Activated CD8-positive, alpha-beta memory T cell treated with anti-CD3 and anti-CD28 coated beads, Interleukin-2, amount 50 U/mL, for 1 hour (primary cell): Measurements from ENCODE around the gene SH3RF2.
"Not testable (repeated sequence)": the region's sequence is repeated elsewhere in the genome, so short reads cannot be mapped to it uniquely, and the experiment has no call there.

Experiments used
- DNase-seq: peaks from one replicate; pipeline ENCODE4 v3.0.0-alpha.2; 2020; ENCODE audit errors: extremely low read depth

Gene SH3RF2

DNA sequence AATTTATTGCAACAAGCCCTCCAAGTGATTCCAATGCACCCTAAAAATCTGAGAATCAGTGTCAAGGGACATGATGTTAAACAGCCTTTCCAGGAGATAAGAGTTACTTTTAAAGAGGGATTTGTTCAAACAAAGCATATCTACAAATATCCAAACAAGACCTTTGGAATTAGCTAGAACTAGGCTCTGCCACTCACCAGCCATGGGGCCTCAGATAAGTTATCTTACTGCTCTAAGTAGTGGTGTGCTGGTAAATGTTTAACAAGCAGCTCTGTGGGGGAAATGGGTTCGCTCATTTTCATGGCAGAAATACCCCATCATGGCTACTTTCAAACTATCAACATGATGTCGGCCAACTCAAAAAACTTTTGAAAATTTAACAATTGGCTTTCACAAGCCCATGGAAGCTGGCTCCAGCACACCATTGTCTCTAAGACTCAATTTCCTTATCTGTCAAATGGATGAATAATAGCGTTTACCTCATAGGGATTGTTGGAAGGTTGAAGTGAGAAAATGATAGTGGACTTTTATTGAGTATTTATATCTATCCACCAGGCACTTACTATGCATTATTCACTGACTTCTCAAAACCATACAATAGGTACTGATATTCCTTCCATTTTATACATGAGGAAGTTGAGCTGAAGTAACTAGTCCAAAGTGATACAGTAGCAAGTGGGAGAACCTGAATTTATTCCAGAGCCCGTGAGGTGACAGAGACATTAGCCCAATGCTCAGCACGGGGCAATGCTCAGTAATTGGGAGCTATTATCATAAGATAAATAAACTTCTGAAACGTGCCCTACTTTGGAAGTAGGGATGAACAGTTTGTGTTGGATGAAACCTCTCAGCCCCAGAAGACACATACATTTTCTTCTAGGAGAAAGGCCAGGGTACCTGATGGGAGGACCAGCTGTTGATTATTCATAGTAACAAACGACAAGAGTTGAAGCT is 43.2 kb downstream of the SH3RF2 start:
- no peak for DNase-seq

DNA sequence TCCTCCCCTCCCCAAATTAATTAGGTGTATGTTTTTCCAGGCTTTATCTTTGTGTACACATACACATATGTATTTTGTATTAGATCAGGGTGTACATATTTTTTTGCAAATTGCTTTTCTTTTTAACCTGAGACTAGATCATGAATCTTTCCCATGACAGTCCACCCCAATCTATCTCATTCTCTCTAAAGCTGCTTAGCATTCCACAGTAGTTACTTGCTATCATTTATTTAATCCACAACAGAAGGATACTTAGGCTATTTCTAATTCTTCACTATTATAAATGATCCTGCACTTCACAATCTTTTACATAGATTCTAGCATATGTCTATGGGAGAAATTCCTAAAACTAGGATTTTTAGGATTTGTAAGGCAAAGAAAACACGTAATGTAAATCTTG is 43.9 kb downstream of the SH3RF2 start:
- DNase-seq, result no peak

DNA sequence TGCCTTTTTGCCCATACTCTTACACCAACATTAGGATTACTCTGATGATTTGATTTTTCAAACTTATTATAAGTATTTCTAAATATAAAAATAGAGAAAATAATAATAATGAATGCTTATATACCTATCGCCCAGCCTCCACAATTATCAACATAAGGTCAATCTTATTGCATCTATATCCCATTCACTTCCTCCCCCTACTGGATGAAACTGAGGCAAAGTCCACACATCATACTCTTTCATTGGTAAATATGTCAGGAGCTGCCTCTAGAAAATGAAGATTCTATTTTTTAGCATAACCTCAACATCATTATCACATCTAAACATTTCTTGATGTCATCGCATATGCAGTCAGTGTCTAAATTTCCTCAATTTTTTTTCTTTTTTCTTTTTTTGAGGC is 44.3 kb downstream of the SH3RF2 start:
- no peak for DNase-seq

DNA sequence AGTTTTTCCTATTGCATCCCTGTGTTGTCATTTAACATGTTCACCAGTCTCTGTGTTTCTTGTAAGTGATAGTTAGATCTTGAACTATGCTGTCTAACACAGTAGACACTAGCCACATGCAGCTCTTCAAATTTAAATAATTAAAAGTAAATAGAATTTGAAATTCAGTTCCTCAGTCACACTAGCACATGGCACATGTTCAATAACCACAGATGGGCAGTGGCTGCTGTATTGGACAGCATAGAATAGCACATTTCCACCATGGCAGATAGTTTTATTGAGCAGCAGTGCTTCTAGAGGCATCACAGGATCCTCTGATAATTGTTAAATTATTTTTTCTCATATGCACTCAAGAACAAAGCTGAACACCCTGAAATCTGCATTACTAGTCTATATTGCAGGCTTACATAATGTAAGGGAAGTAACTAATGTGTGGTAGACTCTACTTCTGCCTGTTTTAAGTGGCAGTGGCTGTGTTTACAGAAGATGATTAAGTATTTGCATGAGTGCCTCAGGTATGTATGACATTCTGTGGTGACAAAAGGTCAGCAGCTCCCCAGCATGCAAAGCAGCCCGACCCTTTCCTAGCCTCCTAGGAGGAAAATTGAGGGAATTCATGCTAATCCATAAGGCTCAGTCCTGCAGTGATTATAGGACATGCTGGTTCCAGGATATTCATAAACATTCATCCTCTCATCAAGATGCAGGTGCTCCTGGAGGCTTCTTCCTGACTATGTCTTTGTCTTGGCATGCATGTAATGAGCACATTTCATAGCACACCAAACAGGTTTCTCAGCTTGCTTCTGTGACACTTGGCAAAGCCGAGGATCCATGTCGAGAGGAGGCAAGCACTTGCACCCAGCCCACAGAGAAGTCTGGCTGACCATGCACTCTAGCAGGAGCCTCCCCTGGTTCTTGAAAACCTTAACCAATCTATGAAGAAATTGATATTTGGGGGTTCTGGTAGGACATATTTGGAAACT is 45.5 kb downstream of the SH3RF2 start:
- DNase-seq, result no peak

DNA sequence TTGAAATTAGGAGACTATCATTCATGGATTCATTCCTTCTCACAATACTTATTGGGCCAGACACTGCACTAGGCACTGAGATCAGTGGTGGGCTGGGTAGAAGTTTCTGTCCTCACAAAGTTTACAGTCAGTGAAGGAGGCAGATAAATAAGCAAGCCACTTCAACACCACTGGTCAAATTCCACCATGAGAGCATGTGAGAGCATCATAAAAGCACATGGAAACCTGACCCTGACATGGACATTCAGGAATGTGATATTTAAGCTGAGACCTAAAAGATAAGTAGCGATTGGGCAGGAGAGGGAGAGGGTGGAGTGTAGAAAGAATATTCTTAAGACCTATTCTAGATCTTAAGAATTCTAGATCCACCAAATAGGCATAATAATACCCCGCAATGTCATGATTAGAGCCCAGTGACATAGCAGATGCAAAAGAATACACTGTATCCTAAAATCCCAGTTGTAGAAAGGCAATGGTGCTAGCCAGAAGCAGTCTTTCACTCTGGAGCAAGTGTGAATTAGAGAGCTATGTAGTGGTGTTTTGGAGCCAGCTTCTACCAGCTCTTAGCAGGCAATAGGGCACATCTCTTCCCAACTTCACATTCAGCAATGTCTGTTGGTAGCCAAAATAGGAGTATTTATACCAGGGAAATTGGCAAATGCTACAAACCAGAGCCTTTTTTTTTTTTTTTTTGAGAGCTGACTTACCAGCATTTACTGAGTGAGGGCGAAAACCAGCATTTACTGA is 46.4 kb downstream of the SH3RF2 start:
- no peak for DNase-seq

DNA sequence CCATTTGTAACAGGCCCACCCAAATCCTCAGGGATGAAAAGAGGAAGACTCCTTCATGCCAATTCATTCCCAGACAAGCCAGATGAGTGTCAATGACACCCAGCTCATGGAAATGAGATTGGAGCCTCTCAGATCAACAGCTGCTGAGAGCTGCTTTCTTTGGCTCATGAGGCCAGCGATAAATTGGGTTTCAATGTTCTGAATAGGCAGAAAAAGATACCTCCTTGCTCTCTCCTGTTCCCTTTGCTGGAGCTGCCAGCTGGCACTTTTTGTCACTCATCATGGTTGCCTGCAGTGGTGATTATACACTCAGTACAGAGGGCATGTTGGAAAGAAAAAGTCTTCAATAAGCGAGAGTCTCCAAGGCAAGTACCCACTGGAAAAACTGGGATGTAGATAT is 47.1 kb downstream of the SH3RF2 start:
- no peak for DNase-seq

DNA sequence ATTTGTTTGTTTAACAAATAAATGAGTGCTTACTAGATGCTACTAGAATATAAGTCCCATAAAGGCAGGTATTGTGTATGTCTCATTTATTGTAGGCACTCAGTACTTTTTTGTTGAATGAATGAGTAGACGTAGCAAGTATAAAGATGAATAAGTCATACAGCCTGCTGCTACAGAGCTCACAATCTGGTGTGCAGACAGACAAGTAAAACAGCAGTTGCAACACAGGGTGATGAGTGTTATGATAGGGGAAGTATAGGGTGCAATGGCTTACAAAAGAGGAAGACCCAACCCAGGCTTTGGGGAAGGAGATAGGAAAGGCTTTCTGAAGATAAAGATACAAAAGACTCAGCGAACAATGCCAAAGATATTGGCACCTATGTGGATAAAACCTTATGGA is 47.7 kb downstream of the SH3RF2 start:
- DNase-seq, result no peak

DNA sequence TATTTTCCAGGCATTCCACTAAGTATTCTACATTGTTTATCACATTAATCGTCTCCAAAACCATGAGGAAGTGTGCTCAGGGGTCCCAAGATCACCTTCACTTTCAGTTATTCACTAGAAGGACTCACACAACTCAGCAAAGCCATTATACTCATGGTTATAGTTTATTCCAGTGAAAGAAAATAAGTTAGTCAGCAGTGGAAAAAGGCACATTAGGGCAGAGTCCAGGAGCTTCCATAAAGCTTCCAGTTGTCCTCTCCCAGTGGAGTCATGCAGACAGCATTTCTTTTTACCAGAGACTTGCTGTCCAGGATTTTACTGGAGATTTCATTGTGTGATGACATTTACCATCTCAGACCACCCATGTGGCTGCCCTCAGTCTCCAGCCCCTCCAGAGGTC is 51.5 kb downstream of the SH3RF2 start:
- no peak for DNase-seq

DNA sequence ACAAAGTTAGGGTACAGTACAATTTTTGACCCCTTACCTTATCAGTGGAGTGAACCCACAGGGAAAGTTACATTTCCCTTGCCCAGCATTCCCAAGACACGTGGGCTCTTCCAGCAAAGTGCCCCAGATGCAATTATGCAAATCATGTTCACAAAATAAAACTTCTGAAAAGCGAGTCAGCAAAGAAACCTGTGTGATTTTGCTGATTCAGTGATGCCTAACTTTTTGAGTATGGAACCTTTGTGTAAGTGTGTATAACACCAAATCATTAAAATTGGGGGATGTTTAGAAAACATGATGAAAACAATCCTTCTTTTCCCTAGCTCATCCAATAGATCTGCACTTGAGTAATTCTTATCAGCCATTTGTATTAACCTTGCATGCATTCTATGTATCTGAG is 52.6 kb downstream of the SH3RF2 start:
- DNase-seq, result no peak

DNA sequence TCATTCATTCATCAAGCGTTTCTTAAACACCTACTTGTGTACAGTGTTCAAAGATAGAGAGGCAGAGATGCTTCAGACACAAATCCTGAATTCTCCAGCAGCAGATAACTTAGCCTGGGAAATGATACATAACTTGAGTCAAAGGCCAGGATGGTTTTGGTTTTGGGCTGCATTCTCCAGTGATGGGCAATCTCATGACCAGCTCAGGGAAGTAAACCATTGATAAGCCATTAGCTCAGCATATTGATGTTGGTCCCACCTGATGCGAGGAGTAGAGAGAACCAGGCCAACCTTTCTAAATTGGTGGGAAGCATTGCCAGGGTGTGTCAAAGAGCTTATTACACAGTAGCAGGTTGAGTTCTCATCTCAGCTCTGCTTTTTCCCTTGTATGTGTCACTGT is 53.0 kb downstream of the SH3RF2 start:
- DNase-seq, result no peak

DNA sequence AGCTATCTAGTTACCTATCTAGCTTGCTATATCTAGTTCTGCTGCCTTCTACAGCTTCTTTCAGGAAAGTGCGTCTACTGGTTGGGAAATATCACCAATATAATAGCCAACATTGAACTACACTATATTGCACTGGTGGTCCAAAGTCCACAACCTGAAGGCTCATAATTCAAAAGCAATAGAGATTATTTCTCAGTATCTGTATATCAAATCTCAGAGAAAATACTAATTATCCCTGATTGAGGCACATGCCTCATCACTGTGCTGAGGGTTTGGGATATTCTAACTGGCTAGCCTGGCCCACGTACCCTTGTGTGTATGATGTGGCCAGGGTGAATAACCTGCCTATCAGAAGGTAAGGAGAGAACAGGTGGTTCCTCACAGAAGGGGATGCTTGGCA is 53.8 kb downstream of the SH3RF2 start:
- no peak for DNase-seq

DNA sequence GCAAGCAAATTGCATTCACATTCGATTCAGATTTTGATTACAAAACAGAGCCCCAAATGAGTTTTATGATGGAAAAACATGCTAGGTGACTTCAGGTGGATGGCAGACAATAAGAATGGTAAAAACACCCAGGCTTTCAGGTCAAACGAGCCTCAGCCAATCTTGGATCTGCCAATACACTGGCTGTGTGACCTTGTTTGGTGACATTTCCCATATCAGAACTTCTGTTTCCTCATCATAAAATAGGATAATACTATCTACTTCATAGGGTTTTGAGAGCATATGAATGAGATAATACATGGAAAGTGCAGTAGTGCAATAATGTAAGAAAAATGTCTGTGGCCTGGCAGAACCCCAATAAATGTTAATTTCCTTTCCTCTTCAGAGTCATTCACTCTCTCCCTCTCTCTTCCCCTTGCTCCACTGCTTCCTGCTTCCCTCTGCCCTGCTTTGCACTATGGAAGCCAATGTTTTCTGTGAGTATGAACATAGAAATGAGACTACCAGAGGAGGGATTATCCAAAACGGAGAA is 54.7 kb downstream of the SH3RF2 start:
- no peak for DNase-seq

DNA sequence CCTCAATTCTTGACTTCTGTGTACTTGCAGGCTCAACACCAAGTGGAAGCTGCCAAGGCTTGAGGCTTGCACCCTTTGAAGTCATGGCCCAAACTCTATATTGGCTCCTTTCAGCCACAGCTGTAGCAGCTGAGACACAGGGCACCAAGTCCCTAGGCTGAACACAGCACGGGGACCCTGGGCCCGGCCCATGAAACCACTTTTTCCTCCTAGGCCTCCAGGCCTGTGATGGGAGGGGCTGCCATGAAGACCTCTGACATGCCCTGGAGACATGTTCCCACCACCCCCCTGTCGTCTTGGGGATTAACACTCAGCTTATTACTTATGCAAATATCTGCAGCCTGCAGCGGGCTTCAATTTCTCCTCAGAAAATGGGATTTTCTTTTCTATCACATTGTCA is 57.2 kb downstream of the SH3RF2 start:
- DNase-seq, result not testable (repeated sequence)

DNA sequence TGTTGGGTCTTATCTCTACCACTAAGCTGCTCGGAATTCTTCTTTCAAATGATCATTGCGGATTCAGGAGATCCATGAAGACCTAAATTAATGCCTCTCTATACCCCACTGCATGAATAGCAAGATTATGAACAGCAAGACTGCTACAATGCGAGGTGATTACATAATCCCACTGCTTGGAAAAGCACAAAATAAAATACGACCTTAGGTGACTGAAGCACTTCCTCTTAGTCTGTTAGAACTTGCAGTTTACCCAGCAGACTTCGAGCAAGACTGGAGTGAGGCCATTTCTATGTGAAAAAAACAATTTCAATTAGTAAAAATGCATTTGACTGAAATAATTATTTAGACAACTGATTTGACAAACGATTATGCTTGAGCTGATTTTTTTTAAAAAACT is 59.8 kb downstream of the SH3RF2 start:
- no peak for DNase-seq

DNA sequence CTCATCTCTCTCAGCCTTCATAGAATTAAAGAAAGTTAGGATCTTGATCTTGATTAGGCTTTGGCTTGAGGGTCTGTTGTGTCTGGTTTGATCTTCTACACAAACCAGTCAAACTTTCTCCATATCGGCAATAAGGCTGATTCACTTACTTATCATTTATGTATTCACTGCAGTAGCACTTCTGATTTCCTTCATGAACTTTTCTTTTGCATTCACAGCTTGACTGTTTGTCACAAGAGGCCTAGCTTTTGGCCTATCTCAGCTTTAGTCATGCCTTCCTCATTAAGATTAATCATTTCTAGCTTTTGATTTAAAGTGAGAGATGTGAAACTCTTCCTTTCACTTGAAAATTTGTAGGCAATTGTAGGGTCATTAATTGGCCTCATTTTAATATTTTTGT is 62.8 kb downstream of the SH3RF2 start:
- DNase-seq, result no peak

DNA sequence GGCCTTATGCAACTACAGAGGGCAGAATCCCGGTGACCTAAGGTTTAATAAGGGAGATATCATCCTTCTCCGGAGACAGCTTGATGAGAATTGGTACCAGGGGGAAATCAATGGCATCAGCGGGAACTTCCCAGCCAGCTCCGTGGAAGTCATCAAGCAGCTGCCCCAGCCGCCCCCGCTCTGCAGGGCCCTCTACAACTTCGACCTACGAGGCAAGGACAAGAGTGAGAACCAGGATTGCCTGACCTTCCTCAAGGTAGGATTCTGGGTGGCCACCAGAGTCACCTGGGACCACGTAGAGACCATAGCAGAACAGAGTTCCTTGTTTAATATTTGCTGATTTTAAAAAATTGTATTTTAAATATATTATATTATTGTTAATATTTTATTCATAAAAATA is 63.7 kb downstream of the SH3RF2 start:
- DNase-seq, result no peak

DNA sequence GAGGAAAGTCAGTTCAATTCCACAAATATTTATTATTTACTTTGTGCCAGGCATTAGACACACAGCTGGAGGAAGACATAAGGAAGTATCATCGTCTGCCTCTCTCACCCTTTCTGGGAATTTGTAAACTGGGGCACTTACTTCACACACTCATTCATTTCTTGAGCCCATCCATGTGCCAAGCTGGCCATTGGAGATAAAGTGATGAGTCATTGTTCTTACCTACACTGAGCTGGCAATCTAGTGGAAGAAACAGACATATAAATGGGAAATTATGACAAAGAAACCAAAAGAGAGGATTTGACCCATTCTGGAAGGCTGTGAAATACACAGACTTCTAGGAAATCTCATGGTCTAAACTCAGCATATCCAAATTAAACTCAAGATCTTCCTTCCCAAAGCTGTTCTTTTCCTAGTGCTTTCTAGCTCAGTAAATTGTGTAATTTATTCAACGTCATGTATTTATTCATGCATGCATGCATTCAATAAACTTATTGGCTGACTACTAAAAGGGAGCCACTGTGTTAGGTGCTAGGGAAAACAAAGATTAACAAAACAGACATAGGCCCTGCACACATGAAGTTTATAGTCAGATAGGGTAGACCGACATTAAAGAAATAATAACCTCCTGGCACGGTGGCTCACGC is 65.3 kb downstream of the SH3RF2 start:
- no peak for DNase-seq

DNA sequence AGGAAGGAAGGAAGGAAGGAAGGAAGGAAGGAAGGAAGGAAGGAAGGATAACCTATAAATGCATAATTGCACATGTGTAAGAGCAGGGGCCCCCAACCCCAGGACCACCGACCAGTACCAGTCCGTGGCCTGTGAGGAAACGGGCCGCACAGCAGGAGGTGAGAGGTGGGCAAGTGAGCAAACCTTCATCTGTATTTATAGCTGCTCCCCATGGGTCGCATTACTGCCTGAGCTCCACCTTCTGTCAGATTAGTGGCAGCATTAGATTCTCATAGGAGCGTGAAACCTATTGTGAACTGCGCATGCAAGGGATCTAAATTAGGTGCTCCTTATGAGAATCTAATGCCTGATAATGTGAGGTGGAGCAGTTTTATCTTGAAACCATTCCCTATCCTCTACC is 66.1 kb downstream of the SH3RF2 start:
- no peak for DNase-seq

DNA sequence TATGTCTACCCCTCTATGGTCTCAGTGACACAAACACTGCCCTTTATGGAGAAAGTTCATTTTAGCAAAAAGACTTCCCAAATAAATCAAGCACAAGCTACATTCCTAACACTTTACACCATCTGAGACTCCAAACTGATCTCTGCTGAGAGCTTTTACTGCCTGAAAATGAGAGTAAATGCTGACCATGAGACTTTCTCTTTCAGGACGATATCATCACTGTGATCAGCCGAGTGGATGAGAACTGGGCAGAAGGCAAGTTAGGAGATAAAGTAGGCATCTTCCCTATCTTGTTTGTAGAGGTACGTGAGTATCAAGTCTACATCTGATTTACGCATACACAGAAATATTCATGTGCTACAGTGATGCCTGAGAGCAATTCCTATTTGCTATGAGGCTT is 67.5 kb downstream of the SH3RF2 start:
- DNase-seq, result no peak

DNA sequence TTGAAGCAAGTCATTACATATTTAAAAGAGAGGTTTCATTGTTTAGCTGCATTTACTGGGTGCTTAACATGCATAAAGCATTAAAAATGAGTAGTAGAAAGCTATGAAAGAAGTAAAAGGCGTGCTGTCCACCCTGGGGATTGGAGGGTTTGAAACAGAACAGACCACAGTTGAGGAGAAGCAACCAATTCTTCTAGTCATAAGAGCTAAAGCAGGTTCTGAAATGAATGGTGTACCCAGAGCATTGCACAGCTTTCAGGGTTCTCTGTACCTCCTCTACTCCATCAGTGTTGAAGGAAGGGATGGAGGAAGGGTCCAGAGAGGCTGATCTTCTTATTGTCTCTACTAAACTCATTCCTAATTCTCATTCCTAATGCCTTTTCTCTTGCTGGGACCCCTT is 68.9 kb downstream of the SH3RF2 start:
- DNase-seq, result no peak

DNA sequence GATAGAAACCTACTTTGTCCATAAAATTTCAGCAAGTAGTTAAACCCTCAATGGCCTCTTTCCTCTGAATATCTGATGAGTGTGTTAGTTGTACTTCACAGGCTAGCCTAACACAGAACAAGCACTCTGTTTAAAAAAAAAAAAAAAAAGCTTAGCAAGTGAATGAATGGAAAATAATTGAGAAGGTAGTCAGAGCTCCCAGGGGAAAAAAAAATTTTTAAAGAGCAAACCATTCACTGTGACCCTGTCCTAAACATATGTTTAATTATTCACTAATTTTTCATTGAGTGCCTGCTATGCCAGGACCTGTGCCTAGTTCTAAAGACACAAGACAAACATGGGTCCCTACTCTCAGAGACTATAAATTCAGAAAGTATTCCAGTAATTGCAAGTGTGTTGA is 69.3 kb downstream of the SH3RF2 start:
- no peak for DNase-seq
